ENCODE data around the gene C3orf49.

DNA sequence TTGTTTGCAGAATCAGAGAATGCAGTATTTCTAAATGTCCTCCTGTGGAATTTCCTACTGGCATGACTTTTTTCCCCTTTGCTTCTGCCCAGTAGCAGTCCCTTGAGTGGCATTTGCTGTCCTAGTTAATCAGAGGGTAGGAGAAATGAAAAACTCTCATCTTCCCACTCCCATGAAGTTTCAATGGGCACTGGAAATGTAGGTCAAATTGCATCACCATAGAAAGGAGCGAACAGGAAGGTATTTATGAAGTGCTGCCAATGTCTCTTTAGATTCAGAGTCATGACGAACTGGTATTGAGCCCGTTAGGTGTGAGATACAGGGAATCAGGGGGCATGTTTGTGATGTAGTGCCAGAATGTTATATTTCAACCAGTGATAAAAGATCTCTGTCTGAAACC lies 67.8 kb downstream of the C3orf49 start:
- TF ChIP-seq EZH2 (IDR thresholded peaks at IDR 0.05; ENCODE audit: low read length, unreplicated experiment) (no peak), EZH2phosphoT487 (IDR thresholded peaks at IDR 0.05; ENCODE audit: borderline replicate concordance, low read length) (no peak)
- TF ChIP-seq, protein P1, sequence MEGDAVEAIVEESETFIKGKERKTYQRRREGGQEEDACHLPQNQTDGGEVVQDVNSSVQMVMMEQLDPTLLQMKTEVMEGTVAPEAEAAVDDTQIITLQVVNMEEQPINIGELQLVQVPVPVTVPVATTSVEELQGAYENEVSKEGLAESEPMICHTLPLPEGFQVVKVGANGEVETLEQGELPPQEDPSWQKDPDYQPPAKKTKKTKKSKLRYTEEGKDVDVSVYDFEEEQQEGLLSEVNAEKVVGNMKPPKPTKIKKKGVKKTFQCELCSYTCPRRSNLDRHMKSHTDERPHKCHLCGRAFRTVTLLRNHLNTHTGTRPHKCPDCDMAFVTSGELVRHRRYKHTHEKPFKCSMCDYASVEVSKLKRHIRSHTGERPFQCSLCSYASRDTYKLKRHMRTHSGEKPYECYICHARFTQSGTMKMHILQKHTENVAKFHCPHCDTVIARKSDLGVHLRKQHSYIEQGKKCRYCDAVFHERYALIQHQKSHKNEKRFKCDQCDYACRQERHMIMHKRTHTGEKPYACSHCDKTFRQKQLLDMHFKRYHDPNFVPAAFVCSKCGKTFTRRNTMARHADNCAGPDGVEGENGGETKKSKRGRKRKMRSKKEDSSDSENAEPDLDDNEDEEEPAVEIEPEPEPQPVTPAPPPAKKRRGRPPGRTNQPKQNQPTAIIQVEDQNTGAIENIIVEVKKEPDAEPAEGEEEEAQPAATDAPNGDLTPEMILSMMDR (conservative IDR thresholded peaks at IDR 0.05; ENCODE audit: low read depth, low read length): no peak

Data from PC-3 (cell line).